Measurements from ENCODE around the gene HLA-DOB. TPM values are rescaled to one million over a fixed set of nuclear protein-coding genes. Genes with fewer than 3 reads are reported as not detected.

HLA-DOB gene
- total RNA-seq, 3 donors from 2014 or later (not counting 1 experiment from before 2014, with no cell fraction given), result 4.2 to 13.7 (median 10.4) TPM

- Mint-ChIP-seq H3K4me3 (no peak overlapping the region), H3K27ac (peak overlapping the region; percentile 73 to 75), H3K4me1 (peaks cover 22 to 29% of the 10 kb centered on the region in 2 donors), H3K27me3 (ENCODE audit: low read depth in 2 of 2) (no peaks in the 10 kb centered on the region), H3K9me3 (no peaks in the 10 kb centered on the region), H3K36me3 (peaks cover 15% of the 10 kb centered on the region)
- no CpG with 5 or more reads among the region's 1 CpG for WGBS (ENCODE audit: insufficient coverage)
- ATAC-seq (no peak), DNase-seq (no peak)
- intact Hi-C loops (cut with micrococcal nuclease), result no loop called here
- H3K9me3 ChIP-seq (ENCODE audit: control insufficient read depth, insufficient read depth, low read length), result no peaks in the 10 kb centered on the region
- H3K27me3 ChIP-seq (ENCODE audit: control insufficient read depth, insufficient read depth, low read length), result no peaks in the 10 kb centered on the region
- H3K4me1 ChIP-seq (ENCODE audit: control insufficient read depth, insufficient read depth, low read length), result peaks cover 19% of the 10 kb centered on the region
- H3K27ac ChIP-seq (ENCODE audit: low read length), result no peak overlapping the region
- peaks cover 57% of the 10 kb centered on the region for H3K36me3 ChIP-seq (ENCODE audit: control insufficient read depth, insufficient read depth, low read length)
- no peak overlapping the region for H3K4me3 ChIP-seq (ENCODE audit: low read length)
- TF ChIP-seq, protein P1, sequence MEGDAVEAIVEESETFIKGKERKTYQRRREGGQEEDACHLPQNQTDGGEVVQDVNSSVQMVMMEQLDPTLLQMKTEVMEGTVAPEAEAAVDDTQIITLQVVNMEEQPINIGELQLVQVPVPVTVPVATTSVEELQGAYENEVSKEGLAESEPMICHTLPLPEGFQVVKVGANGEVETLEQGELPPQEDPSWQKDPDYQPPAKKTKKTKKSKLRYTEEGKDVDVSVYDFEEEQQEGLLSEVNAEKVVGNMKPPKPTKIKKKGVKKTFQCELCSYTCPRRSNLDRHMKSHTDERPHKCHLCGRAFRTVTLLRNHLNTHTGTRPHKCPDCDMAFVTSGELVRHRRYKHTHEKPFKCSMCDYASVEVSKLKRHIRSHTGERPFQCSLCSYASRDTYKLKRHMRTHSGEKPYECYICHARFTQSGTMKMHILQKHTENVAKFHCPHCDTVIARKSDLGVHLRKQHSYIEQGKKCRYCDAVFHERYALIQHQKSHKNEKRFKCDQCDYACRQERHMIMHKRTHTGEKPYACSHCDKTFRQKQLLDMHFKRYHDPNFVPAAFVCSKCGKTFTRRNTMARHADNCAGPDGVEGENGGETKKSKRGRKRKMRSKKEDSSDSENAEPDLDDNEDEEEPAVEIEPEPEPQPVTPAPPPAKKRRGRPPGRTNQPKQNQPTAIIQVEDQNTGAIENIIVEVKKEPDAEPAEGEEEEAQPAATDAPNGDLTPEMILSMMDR (IDR thresholded peaks at IDR 0.05), result no peak
These were observed 43.9 kb upstream of the HLA-DOB start for GRCh38 chr6:32860674-32861073.

DNA sequence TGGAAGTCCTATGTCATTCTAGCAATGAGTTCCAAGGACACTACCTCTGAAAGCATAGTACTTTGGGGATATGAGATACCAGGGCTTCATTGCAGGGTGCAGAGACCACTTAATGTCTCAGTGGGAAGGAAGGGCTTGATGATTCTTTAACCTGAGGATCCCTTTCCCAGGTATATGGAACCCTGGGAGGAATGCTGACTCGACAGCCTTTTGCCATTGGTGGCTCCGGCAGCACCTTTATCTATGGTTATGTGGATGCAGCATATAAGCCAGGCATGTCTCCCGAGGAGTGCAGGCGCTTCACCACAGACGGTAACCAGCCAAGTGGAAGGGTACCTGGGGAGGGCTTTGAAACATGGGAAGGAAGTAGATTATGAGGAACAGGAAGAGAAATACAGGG, 41.4 kb upstream of the HLA-DOB start:
- no peaks in the 10 kb centered on the region for H3K27me3 Mint-ChIP-seq (ENCODE audit: low read depth in 2 of 2)
- peaks cover 40 to 43% of the 10 kb centered on the region in 2 donors for H3K4me1 Mint-ChIP-seq
- no peaks in the 10 kb centered on the region for H3K27me3 ChIP-seq (ENCODE audit: control insufficient read depth, insufficient read depth, low read length)
- H3K36me3 Mint-ChIP-seq, result peaks cover 15% of the 10 kb centered on the region
- TF ChIP-seq, protein P1 (IDR thresholded peaks at IDR 0.05), result no peak
- no peak overlapping the region for H3K4me3 Mint-ChIP-seq
- H3K9me3 Mint-ChIP-seq, result no peaks in the 10 kb centered on the region
- intact Hi-C loops (cut with micrococcal nuclease), result no loop called here
- peaks cover 58% of the 10 kb centered on the region for H3K36me3 ChIP-seq (ENCODE audit: control insufficient read depth, insufficient read depth, low read length)
- peak overlapping the region; percentile 72 to 73 for H3K27ac Mint-ChIP-seq
- DNase-seq (no peak), ATAC-seq (no peak)
- 87% methylated on average over 5 of the region's 5 CpGs for WGBS (ENCODE audit: insufficient coverage)
- H3K9me3 ChIP-seq (ENCODE audit: control insufficient read depth, insufficient read depth, low read length), result no peaks in the 10 kb centered on the region
- H3K4me3 ChIP-seq (ENCODE audit: low read length), result no peak overlapping the region
- peaks cover 31% of the 10 kb centered on the region for H3K4me1 ChIP-seq (ENCODE audit: control insufficient read depth, insufficient read depth, low read length)
- H3K27ac ChIP-seq (ENCODE audit: low read length), result no peak overlapping the region

- Mint-ChIP-seq H3K36me3 (peaks cover 15% of the 10 kb centered on the region), H3K4me1 (peaks cover 48 to 51% of the 10 kb centered on the region in 2 donors), H3K4me3 (no peak overlapping the region), H3K27me3 (ENCODE audit: low read depth in 2 of 2) (no peaks in the 10 kb centered on the region), H3K9me3 (no peaks in the 10 kb centered on the region), H3K27ac (peak overlapping the region; percentile 72 to 73)
- DNase-seq (peak in 1 of 2 donors; percentile 6), ATAC-seq (no peak)
- Histone ChIP-seq H3K4me1 (ENCODE audit: control insufficient read depth, insufficient read depth, low read length) (peaks cover 33% of the 10 kb centered on the region), H3K9me3 (ENCODE audit: control insufficient read depth, insufficient read depth, low read length) (no peaks in the 10 kb centered on the region), H3K4me3 (ENCODE audit: low read length) (no peak overlapping the region), H3K36me3 (ENCODE audit: control insufficient read depth, insufficient read depth, low read length) (peaks cover 58% of the 10 kb centered on the region), H3K27ac (ENCODE audit: low read length) (no peak overlapping the region), H3K27me3 (ENCODE audit: control insufficient read depth, insufficient read depth, low read length) (no peaks in the 10 kb centered on the region)
- TF ChIP-seq, protein P1 (IDR thresholded peaks at IDR 0.05), result no peak
- intact Hi-C loops (cut with micrococcal nuclease), result no loop called here
- 82% methylated on average over 11 of the region's 14 CpGs for WGBS (ENCODE audit: insufficient coverage)
These were observed 40.5 kb upstream of the HLA-DOB start for GRCh38 chr6:32857156-32857891.
